GM18907 (cell line): ENCODE data around the gene HS3ST3A1.
"Not testable (repeated sequence)": the region's sequence is repeated elsewhere in the genome, so short reads cannot be mapped to it uniquely, and the experiment has no call there.

Experiments used
- ATAC-seq: cut with Tn5 transposase; IDR thresholded peaks from one replicate; pipeline ENCODE4 v1.9.1; 2021; ENCODE audit warnings: mild to moderate bottlenecking, moderate library complexity; ENCODE audit not compliant: unreplicated experiment

HS3ST3A1 gene

GRCh38 chr17:13576661-13577526 is 24.8 kb downstream of the HS3ST3A1 start:
- no peak for ATAC-seq

GRCh38 chr17:13575922-13576419 is 25.8 kb downstream of the HS3ST3A1 start:
- ATAC-seq, result no peak

- no peak for ATAC-seq
Measured at GRCh38 chr17:13575466-13575865, 26.3 kb downstream of the HS3ST3A1 start.

DNA sequence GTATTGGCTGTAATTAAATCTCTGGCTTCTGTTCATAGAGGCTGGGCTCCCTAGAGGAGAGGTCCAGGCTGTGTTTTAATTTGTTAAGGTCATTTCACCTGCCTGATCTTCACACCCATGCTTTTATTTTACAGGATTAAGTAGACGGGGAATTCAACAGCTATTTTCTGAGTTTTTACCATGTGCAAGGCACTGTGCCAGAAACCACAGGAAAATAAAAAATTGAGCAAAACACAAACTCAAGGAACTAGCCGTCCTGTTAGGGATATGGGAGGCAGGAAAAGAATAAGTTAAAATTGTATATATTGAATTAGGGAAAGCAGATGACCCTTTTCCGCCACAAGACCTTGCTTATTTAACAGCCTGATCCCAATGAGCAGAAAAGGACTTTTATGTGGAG is 29.1 kb downstream of the HS3ST3A1 start:
- ATAC-seq, result no peak

GRCh38 chr17:13569398-13570123 is 32.2 kb downstream of the HS3ST3A1 start:
- ATAC-seq, result no peak

DNA sequence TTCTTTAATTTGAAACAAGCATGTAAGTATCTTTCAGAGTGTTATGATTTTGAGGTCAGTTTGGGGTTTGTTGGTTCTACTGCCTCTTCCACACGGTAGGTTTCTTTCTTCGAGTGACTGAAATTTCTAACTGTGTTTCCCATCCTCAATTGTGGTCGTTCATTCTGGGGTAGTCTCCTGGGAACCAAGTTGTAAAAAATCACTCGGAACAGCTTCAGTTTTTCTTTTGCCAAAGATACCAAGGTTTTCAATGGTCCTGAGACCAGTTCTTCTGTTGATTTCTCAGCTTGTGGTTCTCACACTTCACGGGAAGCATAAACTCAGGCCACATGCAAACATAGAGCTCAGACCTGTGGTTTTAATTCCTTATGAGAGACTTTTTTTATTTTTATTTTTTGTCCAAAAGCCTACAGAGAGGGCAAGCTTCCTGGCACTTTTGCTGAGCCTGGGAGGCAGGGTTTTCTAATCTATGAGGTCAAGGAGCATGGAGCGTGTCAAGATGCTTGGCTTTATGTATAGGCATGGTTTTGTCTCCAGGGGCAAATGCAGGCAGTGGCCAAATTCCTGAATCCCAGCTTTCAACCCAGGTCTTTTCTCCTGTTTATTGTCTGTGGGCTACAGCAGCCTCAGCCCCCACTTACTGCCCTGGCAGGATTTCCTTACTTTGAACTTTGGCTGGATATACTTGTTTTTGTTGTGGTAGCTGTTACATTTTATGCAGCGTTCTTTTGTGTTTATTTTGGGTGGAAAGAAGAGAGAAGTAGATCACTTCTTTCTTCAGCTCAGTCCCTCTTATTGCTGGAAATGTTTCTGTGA is 32.9 kb downstream of the HS3ST3A1 start:
- no peak for ATAC-seq

- ATAC-seq, result no peak
Measured at GRCh38 chr17:13563866-13564265, 37.9 kb downstream of the HS3ST3A1 start.

GRCh38 chr17:13562271-13562800 is 39.4 kb downstream of the HS3ST3A1 start:
- ATAC-seq, result no peak

GRCh38 chr17:13561606-13562270 is 40.0 kb downstream of the HS3ST3A1 start:
- no peak for ATAC-seq

GRCh38 chr17:13560935-13561334 is 40.8 kb downstream of the HS3ST3A1 start:
- no peak for ATAC-seq

GRCh38 chr17:13558588-13558987 is 43.1 kb downstream of the HS3ST3A1 start:
- no peak for ATAC-seq

DNA sequence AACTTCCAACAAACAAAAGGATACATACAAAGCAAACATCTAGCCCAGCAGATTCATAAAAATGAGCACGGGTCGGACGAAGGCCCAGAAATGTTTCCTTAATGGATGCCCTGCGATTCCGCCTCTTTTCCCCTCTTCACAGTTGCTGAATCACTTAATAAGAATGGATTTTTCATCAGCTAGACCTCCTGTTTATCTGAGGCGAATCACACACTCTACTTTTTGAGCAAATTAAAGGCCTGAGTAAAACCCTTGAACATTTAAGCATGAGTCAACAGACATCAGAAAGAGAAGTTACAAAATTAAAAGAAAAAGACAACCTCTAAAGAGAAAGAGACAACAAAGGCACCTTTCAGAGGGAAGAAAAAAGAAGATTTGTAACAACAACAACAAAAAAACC is 44.7 kb downstream of the HS3ST3A1 start:
- ATAC-seq, result no peak

DNA sequence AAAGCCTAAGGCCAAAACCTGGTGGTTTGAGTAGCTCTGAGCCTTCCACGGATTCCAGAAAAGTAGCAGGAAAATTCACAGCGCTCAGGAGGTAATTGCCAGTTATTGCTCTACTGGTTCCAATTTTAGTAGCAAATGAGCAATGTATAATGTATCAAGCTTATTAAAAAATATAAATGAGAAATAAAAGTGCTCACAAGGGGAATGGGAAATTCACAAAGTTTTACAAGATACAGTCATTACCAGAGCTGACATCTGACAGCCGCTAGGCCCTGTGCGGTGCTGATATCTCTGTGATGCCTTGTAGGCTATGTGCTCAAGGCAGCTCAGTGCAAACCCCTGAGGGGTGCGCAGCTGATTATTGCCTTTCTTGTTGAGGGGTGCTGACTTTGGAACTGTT is 47.5 kb downstream of the HS3ST3A1 start:
- no peak for ATAC-seq

DNA sequence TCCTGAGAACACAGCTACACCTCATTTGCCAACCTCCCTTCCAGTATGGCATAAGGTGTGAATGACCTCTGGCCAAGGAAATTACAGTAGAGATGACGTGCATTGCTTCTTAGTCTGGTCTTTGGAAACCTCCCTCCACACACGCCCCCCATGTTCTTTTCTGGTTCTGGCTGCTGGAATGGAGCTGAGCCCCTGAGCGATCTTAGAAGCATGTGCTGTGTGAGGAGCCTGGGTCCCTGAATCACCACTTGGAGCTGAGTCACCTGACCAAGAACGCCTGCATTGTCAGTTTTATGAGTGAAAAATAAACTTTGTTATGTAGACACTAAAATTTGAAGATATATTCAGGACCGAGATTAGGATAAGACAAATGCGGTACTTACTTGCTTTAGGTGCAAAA is 51.4 kb downstream of the HS3ST3A1 start:
- ATAC-seq, result no peak

DNA sequence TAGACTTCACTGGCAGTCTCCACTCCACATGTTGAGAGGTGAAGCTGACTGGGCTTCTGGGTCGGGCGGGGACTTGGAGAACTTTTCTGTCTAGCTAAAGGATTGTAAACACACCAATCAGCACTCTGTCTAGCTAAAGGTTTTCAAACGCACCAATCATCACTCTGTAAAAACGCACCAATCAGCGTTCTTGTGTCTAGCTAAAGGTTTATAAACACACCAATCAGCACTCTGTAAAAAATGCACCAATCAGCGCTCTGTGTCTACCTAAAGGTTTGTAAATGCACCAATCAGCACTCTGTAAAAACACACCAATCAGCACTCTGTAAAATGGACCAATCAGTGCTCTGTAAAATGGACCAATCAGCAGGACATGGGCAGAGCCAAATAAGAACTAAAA is 53.2 kb downstream of the HS3ST3A1 start:
- ATAC-seq, result not testable (repeated sequence)

- ATAC-seq, result no peak
Measured at GRCh38 chr17:13546851-13547250, 54.9 kb downstream of the HS3ST3A1 start.

DNA sequence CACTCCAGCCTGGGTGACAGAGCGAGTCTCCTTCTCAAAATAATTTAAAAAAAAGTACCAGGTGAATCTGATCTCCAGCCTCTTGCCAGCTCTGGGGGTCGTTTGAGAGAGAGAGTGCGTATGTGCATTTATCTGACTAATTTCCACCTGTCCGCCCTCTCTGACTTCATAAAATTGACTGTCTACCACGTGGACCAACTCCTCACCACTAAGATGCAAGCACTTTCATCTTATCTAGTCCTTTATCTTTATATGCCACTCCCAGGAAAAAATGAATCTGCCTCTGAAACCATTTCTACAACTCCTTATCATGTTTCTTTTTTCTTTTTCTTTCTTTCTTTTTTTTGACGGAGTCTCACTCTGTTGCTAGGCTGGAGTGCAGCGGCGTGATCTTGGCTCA is 55.8 kb downstream of the HS3ST3A1 start:
- no peak for ATAC-seq

DNA sequence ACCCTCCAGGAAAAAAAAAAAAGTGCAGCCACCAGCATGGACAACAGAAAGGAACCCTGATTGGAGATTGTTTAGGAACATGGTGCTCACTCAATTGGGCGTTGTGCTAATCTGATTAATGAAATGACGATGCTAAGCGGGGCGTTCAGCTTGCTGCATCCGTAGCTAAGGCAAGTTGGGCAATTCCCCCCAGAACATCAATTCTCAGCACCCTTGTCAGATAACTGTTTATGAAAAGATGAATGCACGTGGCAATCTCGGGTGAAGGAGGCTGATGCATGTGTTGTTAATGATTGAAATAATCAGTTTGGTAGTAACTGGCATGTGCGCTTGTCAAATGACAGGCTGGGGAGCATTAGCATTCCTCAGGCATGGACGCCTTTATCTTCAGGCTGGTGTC is 57.0 kb downstream of the HS3ST3A1 start:
- no peak for ATAC-seq

DNA sequence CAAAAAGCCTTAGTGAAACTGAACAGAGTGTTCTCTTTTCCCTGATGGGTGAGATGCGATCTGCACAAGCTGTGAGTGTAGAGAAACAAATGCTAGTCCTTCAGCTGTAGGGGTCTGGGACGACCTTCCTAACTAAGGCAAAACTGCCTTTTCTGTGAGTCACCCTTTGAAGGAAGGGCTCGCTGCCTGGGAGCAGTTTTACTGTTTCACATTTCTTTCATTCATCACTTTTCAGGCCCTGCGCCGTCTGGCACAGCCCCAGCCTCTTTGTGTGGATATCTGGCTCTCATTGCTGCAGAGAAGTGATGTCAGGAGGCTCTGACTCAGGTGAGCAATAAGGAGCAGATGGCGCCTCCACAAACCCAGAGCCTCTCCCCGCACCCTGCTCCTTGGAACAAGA is 57.4 kb downstream of the HS3ST3A1 start:
- ATAC-seq, result no peak

DNA sequence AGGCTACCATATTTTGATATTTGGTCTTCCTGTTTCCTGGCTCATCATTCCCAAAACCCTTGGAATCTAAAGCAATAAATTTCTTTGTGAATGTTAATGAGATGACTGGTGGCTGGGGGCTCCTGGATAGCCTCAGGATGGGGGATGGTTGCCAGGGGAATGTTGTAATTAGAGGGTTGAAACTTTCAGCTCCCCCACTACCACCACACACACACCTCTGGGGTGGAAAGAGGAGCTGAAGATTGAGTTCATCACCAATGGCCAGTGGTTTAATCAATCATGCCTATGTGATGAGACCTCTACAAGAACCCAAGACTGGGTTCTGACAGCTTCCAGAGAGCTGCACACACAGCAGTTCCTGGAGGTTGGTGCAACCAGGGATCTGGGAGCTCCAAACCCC is 59.1 kb downstream of the HS3ST3A1 start:
- ATAC-seq, result no peak
